Fibroblast of lung (primary cell): ENCODE results near the gene ACP1.

ENCODE experiments used
- EZH2 ChIP-seq: IDR thresholded peaks from 2 replicates; pipeline ENCODE4 v1.5.1; 2012; ENCODE audit warnings: low read length, control low read depth, mild to moderate bottlenecking; ENCODE audit errors: missing control alignments
- TF ChIP-seq, protein P1 (sequence below), 2 donors: IDR thresholded peaks in 1 of 2; conservative IDR thresholded peaks in 1 of 2; 1 replicate in 1 of 2; 2 replicates in 1 of 2; pipeline ENCODE4 v1.5.1; 2011 to 2012; ENCODE audit warnings: low read length in 2 of 2, control low read depth in 1 of 2, inconsistent platforms in 1 of 2, low read depth in 1 of 2, mild to moderate bottlenecking in 1 of 2

DNA sequence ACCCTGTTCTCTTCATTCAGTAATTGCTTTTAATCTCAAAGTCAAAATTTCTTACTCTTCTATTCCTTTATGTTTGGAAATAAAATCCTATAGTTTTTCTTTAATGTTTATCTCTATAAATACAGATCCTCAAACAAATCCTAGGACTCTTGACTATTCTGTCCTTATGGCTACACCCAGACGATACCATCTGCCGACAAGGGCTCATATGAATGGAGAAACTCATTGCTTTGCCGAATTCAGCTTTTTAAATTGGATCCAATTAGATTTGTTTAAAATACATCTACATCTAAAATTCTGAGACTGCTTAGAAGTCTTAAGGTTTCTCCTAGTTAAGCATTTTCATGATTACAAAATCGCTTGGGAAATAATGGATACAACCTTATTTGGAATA is 14.2 kb downstream of the ACP1 start:
- TF ChIP-seq, protein P1, sequence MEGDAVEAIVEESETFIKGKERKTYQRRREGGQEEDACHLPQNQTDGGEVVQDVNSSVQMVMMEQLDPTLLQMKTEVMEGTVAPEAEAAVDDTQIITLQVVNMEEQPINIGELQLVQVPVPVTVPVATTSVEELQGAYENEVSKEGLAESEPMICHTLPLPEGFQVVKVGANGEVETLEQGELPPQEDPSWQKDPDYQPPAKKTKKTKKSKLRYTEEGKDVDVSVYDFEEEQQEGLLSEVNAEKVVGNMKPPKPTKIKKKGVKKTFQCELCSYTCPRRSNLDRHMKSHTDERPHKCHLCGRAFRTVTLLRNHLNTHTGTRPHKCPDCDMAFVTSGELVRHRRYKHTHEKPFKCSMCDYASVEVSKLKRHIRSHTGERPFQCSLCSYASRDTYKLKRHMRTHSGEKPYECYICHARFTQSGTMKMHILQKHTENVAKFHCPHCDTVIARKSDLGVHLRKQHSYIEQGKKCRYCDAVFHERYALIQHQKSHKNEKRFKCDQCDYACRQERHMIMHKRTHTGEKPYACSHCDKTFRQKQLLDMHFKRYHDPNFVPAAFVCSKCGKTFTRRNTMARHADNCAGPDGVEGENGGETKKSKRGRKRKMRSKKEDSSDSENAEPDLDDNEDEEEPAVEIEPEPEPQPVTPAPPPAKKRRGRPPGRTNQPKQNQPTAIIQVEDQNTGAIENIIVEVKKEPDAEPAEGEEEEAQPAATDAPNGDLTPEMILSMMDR (conservative IDR thresholded peaks at IDR 0.05 in 1 of 2, IDR thresholded peaks at IDR 0.05 in 1 of 2; ENCODE audit: low read depth in 1 of 2, low read length in 2 of 2), result no peak
- TF ChIP-seq EZH2, result no peak
